Caco-2 (cell line): Measurements from ENCODE around the gene HGFAC. TPM values are rescaled to one million over a fixed set of nuclear protein-coding genes. Genes with fewer than 3 reads are reported as not detected.
A peak's percentile ranks its signal among the peaks of the same experiment; 100 is the strongest.

ENCODE experiments used
- BruUV-seq: library from RNA; stranded (reverse); fragments of 400-500 nt; replicated peaks from 2 replicates; lab custom pipeline; 2021; lab: Mats Ljungman, UMichigan
- CTCF ChIA-PET: fragments of 300-600 bp; sonication (Branson Sonifier 250); formaldehyde crosslinking; loops from one replicate; lab custom pipeline; 2022; ENCODE audit warnings: antibody characterized with exemption; lab: Charles Lee
- POLR2A ChIA-PET: fragments of 300-600 bp; sonication (Branson Sonifier 250); formaldehyde crosslinking; loops from one replicate; lab custom pipeline; 2022; ENCODE audit warnings: antibody characterized with exemption; lab: Charles Lee
- DNase-seq, 2 experiments: peaks; one replicate each; pipeline versions ENCODE4 v3.0.0 to v3.0.0-alpha.2; 2020 to 2022
- H3K27me3 ChIP-seq: replicated peaks from 2 replicates; pipeline ENCODE4 v1.6.0; 2011; ENCODE audit warnings: low read length; ENCODE audit not compliant: control insufficient read depth, insufficient read depth
- H3K36me3 ChIP-seq: 2 replicates; pipeline ENCODE4 v1.5.1; 2011; ENCODE audit warnings: low read length; ENCODE audit not compliant: control insufficient read depth, insufficient read depth
- H3K4me1 ChIP-seq: fragments of 250-450 bp; sonication (Bioruptor Pico); 2 replicates; pipeline ENCODE4 v1.5.1; 2020; ENCODE audit warnings: mild to moderate bottlenecking
- H3K4me3 ChIP-seq: 2 replicates; pipeline ENCODE4 v1.5.1; 2011; ENCODE audit warnings: low read depth, mild to moderate bottlenecking, control low read depth, low read length
- H3K9me3 ChIP-seq: fragments of 250-450 bp; sonication (Bioruptor Pico); 2 replicates; pipeline ENCODE4 v1.5.1; 2020; ENCODE audit warnings: mild to moderate bottlenecking, moderate library complexity
- H3K27ac Mint-ChIP-seq: one replicate; pipeline ENCODE4 v1.8.0; 2022; ENCODE audit warnings: mixed read lengths; ENCODE audit not compliant: unreplicated experiment
- H3K27me3 Mint-ChIP-seq: one replicate; pipeline ENCODE4 v1.8.0; 2022; ENCODE audit warnings: mixed read lengths; ENCODE audit not compliant: insufficient read depth, unreplicated experiment
- H3K36me3 Mint-ChIP-seq: one replicate; pipeline ENCODE4 v1.8.0; 2022; ENCODE audit warnings: mild to moderate bottlenecking, mixed read lengths; ENCODE audit not compliant: insufficient read depth, unreplicated experiment
- H3K4me1 Mint-ChIP-seq: one replicate; pipeline ENCODE4 v1.8.0; 2022; ENCODE audit warnings: low read depth, mixed read lengths; ENCODE audit not compliant: unreplicated experiment
- H3K4me3 Mint-ChIP-seq: one replicate; pipeline ENCODE4 v1.8.0; 2022; ENCODE audit warnings: mild to moderate bottlenecking, moderate library complexity, mixed read lengths; ENCODE audit not compliant: unreplicated experiment
- H3K9me3 Mint-ChIP-seq: one replicate; pipeline ENCODE4 v1.8.0; 2022; ENCODE audit warnings: mixed read lengths; ENCODE audit not compliant: unreplicated experiment
- intact Hi-C: fragments of 100-400 bp; cut with micrococcal nuclease; formaldehyde crosslinking; loops from one replicate; pipeline ENCODE4 v1.10.0; 2022; ENCODE audit not compliant: unreplicated experiment
- total RNA-seq: library from RNA; stranded (reverse); gene quantifications from 2 replicates; pipeline ENCODE4 v1.2.3, GENCODE V29; 2022
- TF ChIP-seq, protein P1 (sequence below), 2 experiments: fragments of 200-600 bp in 1 of 2; IDR thresholded peaks; 1 replicate in 1 of 2; 2 replicates in 1 of 2; pipeline versions ENCODE4 v1.5.1 to v1.8.0; 2011 to 2022; ENCODE audit warnings: antibody characterized with exemption in 1 of 2, control low read depth in 1 of 2, inconsistent platforms in 1 of 2, low read depth in 1 of 2, low read length in 1 of 2, mild to moderate bottlenecking in 1 of 2, moderate library complexity in 1 of 2; ENCODE audit not compliant: insufficient read depth in 1 of 2, severe bottlenecking in 1 of 2, unreplicated experiment in 1 of 2

Gene HGFAC
- total RNA-seq, 1 experiment from 2014 or later: 0.48 TPM

GRCh38 chr4:3460926-3461325 lies 19.2 kb downstream of the HGFAC start:
- Mint-ChIP-seq H3K27me3 (peaks cover 3% of the 10 kb centered on the region), H3K36me3 (no peaks in the 10 kb centered on the region), H3K27ac (no peak overlapping the region), H3K4me1 (no peaks in the 10 kb centered on the region), H3K4me3 (no peak overlapping the region), H3K9me3 (no peaks in the 10 kb centered on the region)
- TF ChIP-seq, protein P1, sequence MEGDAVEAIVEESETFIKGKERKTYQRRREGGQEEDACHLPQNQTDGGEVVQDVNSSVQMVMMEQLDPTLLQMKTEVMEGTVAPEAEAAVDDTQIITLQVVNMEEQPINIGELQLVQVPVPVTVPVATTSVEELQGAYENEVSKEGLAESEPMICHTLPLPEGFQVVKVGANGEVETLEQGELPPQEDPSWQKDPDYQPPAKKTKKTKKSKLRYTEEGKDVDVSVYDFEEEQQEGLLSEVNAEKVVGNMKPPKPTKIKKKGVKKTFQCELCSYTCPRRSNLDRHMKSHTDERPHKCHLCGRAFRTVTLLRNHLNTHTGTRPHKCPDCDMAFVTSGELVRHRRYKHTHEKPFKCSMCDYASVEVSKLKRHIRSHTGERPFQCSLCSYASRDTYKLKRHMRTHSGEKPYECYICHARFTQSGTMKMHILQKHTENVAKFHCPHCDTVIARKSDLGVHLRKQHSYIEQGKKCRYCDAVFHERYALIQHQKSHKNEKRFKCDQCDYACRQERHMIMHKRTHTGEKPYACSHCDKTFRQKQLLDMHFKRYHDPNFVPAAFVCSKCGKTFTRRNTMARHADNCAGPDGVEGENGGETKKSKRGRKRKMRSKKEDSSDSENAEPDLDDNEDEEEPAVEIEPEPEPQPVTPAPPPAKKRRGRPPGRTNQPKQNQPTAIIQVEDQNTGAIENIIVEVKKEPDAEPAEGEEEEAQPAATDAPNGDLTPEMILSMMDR (IDR thresholded peaks at IDR 0.05; ENCODE audit: insufficient read depth in 1 of 2, low read depth in 1 of 2, low read length in 1 of 2, severe bottlenecking in 1 of 2, unreplicated experiment in 1 of 2): no peak
- CTCF ChIA-PET: no interaction called here
- DNase-seq: no peak
- H3K4me3 ChIP-seq: no peak overlapping the region
- POLR2A ChIA-PET: no interaction called here
- no peaks in the 10 kb centered on the region for H3K36me3 ChIP-seq
- BruUV-seq: no TSS peak
- H3K9me3 ChIP-seq: no peaks in the 10 kb centered on the region
- H3K27me3 ChIP-seq: no peaks in the 10 kb centered on the region
- intact Hi-C loops: no loop called here
- H3K4me1 ChIP-seq: peaks cover 5% of the 10 kb centered on the region; the same call in 1 of the 2 replicates

DNA sequence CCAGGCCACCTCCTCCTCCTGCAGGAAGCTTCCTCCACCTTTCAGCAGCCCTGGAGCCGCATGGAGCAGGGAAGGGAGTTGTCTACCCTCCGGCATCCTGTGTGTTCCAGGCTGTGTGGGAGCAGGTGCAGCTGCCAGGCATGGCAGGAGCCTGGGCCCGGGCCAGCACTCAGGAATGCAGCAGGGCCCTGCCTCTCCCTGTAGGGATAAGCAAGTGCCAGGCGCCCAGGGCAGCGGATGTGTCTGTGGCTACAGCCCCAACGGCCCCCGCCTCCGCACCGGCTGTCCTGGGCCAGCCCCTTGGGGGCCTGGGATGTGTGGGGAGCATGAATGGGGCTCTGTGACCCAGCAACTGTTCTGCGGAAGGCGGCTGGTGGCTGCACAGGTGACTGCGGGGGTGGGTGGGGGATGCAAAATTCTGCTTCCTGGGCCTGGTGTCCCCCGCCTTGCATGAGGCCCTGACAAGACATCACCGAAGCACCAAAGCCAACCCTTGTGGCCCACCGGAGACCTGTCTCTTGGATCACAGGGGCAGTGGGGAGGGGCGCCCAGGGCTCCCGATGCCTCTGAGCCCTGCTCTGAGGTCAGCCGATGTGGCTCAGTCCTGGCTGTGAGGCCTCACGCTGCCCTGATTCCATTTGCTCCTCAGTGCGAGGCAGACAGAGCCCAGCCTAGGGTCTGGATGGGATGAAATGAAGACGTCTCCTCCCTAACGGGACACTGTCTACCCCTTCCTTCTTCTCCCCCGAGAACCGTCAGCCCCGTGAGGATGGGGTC lies 19.9 kb downstream of the HGFAC start:
- Mint-ChIP-seq H3K36me3 (no peaks in the 10 kb centered on the region), H3K27ac (no peak overlapping the region), H3K9me3 (no peaks in the 10 kb centered on the region), H3K27me3 (peaks cover 3% of the 10 kb centered on the region), H3K4me1 (no peaks in the 10 kb centered on the region), H3K4me3 (no peak overlapping the region)
- TF ChIP-seq, protein P1 (IDR thresholded peaks at IDR 0.05; ENCODE audit: insufficient read depth in 1 of 2, low read depth in 1 of 2, low read length in 1 of 2, severe bottlenecking in 1 of 2, unreplicated experiment in 1 of 2): no peak
- intact Hi-C loops: no loop called here
- no peak overlapping the region for H3K4me3 ChIP-seq
- H3K36me3 ChIP-seq: no peaks in the 10 kb centered on the region
- POLR2A ChIA-PET: no interaction called here
- DNase-seq: no peak
- BruUV-seq: no TSS peak
- no peaks in the 10 kb centered on the region for H3K27me3 ChIP-seq
- CTCF ChIA-PET: no interaction called here
- H3K9me3 ChIP-seq: no peaks in the 10 kb centered on the region
- peaks cover 5% of the 10 kb centered on the region; the same call in 1 of the 2 replicates for H3K4me1 ChIP-seq

DNA sequence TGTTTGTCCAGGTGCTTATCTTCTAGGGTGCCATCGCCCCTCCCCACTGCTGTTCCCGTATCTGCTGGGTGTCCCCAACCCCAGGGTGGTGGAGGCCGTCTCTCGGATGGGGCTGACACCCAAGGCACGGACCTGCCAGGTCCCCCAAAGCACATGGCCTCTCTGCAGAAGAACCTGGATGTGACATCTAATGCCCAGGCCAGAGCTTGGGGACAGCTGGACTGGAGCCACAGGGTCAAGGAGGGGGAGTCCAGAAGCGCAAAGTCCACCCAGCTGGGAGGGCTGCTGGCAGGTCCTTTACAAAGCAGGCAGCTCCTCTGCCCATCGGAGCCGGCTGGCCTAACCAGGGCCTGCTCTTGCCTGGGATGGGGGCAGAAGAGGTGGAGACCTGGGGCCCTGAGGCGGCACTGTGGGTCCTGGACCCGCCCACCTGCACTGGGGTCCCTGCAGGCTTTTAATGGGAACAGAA lies 20.6 kb downstream of the HGFAC start:
- Mint-ChIP-seq H3K36me3 (no peaks in the 10 kb centered on the region), H3K4me3 (peak overlapping the region; percentile 76), H3K27ac (no peak overlapping the region), H3K9me3 (no peaks in the 10 kb centered on the region), H3K4me1 (no peaks in the 10 kb centered on the region), H3K27me3 (peaks cover 3% of the 10 kb centered on the region)
- intact Hi-C loops: no loop called here
- Histone ChIP-seq H3K4me3 (no peak overlapping the region), H3K36me3 (no peaks in the 10 kb centered on the region), H3K9me3 (no peaks in the 10 kb centered on the region), H3K4me1 (peaks cover 5% of the 10 kb centered on the region; the same call in 1 of the 2 replicates), H3K27me3 (no peaks in the 10 kb centered on the region)
- no TSS peak for BruUV-seq
- TF ChIP-seq, protein P1 (IDR thresholded peaks at IDR 0.05; ENCODE audit: insufficient read depth in 1 of 2, low read depth in 1 of 2, low read length in 1 of 2, severe bottlenecking in 1 of 2, unreplicated experiment in 1 of 2): no peak
- no peak for DNase-seq
- ChIA-PET CTCF (no interaction called here), POLR2A (no interaction called here)
